Smooth muscle cell (in vitro differentiated cells): Measurements from ENCODE around the gene GIPR. TPM values are rescaled to one million over a fixed set of nuclear protein-coding genes. Genes with fewer than 3 reads are reported as not detected.
A peak's percentile ranks its signal among the peaks of the same experiment; 100 is the strongest.

ENCODE experiments used
- DNase-seq: peaks from one replicate; lab custom pipeline; 2025; ENCODE audit not compliant: unreplicated experiment; lab: John Stamatoyannopoulos, UW
- H2AFZ ChIP-seq: fragments of 200-600 bp; sonication (generic); 2 replicates; pipeline ENCODE4 v1.6.0; 2016; ENCODE audit warnings: antibody characterized with exemption, low read depth, mild to moderate bottlenecking
- H3F3A ChIP-seq: fragments of 200-600 bp; sonication (generic); 2 replicates; pipeline ENCODE4 v1.6.0; 2017; ENCODE audit warnings: antibody characterized with exemption, low read depth
- H3K27ac ChIP-seq: fragments of 200-600 bp; sonication (generic); 2 replicates; pipeline ENCODE4 v1.5.1; 2016; ENCODE audit warnings: low read depth, mild to moderate bottlenecking
- H3K27me3 ChIP-seq: fragments of 200-600 bp; sonication (generic); 2 replicates; pipeline ENCODE4 v1.6.1; 2016; ENCODE audit warnings: low read depth, mild to moderate bottlenecking
- H3K36me3 ChIP-seq: fragments of 200-600 bp; sonication (generic); 2 replicates; pipeline ENCODE4 v1.5.1; 2016; ENCODE audit warnings: low read depth
- H3K4me1 ChIP-seq: fragments of 200-600 bp; sonication (generic); 2 replicates; pipeline ENCODE4 v1.5.1; 2016; ENCODE audit warnings: low read depth
- H3K4me2 ChIP-seq: fragments of 200-600 bp; sonication (generic); 2 replicates; pipeline ENCODE4 v1.6.0; 2016; ENCODE audit warnings: mild to moderate bottlenecking
- H3K4me3 ChIP-seq: fragments of 200-600 bp; sonication (generic); 2 replicates; pipeline ENCODE4 v1.5.1; 2016; ENCODE audit warnings: mild to moderate bottlenecking
- H3K79me2 ChIP-seq: fragments of 200-600 bp; sonication (generic); 2 replicates; pipeline ENCODE4 v1.6.0; 2016; ENCODE audit warnings: low read depth, mild to moderate bottlenecking
- H3K9ac ChIP-seq: fragments of 200-600 bp; sonication (generic); 2 replicates; pipeline ENCODE4 v1.6.0; 2016; ENCODE audit warnings: low read depth
- H3K9me3 ChIP-seq: fragments of 200-600 bp; sonication (generic); replicated peaks from 2 replicates; pipeline ENCODE4 v1.5.1; 2016; ENCODE audit warnings: low read depth
- H4K20me1 ChIP-seq: fragments of 200-600 bp; sonication (generic); 2 replicates; pipeline ENCODE4 v1.6.0; 2016; ENCODE audit warnings: low read depth
- WGBS: methylation state at CpG from one replicate; pipeline ENCODE4 v1.1.7; 2016; ENCODE audit warnings: low lambda C conversion rate; 5-methylcytosine and 5-hydroxymethylcytosine counted together
- polyA plus RNA-seq: library from polyadenylated mRNA; unstranded; fragments of >200 nt; fragmentation: Nextera tagmentation; extraction: Ambion mirVana; gene quantifications from 2 replicates; pipeline ENCODE4 v1.2.1, GENCODE V29; 2016
- total RNA-seq: library from RNA; depleted of rRNA; stranded (reverse); fragments of >200 nt; gene quantifications from 2 replicates; pipeline ENCODE4 v1.2.3, GENCODE V29; 2014
- TF ChIP-seq, protein P1 (sequence below): fragments of 200-600 bp; sonication (generic); IDR thresholded peaks from 2 replicates; pipeline ENCODE4 v1.5.1; 2017; ENCODE audit warnings: borderline replicate concordance, mild to moderate bottlenecking, antibody characterized with exemption; ENCODE audit not compliant: insufficient read depth, poor library complexity, severe bottlenecking

The GIPR gene
- total and polyA plus RNA-seq, 2 experiments from 2014 or later: 0.99 to 2.4 TPM

DNA sequence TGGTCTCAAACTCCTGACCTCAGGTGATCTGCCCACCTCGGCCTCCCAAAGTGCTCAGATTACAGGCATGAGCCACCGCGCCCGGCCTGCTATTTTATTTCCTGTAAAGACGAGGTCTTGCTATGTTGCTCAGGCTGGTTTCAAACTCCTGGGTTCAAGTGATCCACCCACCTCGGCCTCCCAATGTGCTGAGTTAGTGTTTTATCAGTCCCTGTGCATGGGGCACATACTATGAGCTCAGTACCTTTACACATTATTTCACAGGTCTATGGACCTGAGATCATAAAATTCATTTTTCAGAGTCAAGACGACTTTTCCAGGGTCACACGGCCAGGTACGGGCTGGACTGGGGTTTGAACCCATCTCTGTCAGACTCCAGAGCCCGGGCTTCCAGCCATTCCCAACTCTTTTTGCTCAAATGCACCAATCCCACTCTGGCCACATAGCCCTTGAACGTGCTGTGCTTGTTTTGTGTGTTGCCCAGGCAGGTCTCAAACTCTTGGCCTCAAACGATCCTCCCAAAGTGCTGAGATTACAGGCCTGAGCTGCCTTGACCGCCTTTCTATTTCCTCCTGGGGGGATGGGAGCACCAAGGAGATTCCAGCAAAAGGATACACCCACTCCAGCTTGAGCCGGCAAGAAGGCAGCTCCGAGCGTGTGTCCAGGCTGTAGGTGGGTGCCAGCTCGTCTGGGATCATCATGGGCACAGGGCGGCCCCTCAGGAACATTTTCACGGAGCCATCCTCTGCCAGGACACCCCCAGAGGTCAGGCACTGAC is 29.9 kb upstream of the GIPR start:
- peak overlapping the region; percentile 73 for H3K4me3 ChIP-seq
- TF ChIP-seq, protein P1, sequence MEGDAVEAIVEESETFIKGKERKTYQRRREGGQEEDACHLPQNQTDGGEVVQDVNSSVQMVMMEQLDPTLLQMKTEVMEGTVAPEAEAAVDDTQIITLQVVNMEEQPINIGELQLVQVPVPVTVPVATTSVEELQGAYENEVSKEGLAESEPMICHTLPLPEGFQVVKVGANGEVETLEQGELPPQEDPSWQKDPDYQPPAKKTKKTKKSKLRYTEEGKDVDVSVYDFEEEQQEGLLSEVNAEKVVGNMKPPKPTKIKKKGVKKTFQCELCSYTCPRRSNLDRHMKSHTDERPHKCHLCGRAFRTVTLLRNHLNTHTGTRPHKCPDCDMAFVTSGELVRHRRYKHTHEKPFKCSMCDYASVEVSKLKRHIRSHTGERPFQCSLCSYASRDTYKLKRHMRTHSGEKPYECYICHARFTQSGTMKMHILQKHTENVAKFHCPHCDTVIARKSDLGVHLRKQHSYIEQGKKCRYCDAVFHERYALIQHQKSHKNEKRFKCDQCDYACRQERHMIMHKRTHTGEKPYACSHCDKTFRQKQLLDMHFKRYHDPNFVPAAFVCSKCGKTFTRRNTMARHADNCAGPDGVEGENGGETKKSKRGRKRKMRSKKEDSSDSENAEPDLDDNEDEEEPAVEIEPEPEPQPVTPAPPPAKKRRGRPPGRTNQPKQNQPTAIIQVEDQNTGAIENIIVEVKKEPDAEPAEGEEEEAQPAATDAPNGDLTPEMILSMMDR: no peak
- H3K9me3 ChIP-seq: no peaks in the 10 kb centered on the region
- H4K20me1 ChIP-seq: no peaks in the 10 kb centered on the region
- peaks cover 32% of the 10 kb centered on the region for H3F3A ChIP-seq
- H3K36me3 ChIP-seq: no peaks in the 10 kb centered on the region
- peak overlapping the region; percentile 32 for H3K9ac ChIP-seq
- peak overlapping the region; percentile 89 for H2AFZ ChIP-seq
- WGBS: 46% methylated on average over 19 of the region's 19 CpGs
- peaks cover 12% of the 10 kb centered on the region for H3K4me1 ChIP-seq
- no peak for DNase-seq
- H3K79me2 ChIP-seq: peaks cover 3% of the 10 kb centered on the region
- H3K27ac ChIP-seq: peak overlapping the region; percentile 16
- no peaks in the 10 kb centered on the region for H3K27me3 ChIP-seq
- H3K4me2 ChIP-seq: peak overlapping the region; percentile 95

DNA sequence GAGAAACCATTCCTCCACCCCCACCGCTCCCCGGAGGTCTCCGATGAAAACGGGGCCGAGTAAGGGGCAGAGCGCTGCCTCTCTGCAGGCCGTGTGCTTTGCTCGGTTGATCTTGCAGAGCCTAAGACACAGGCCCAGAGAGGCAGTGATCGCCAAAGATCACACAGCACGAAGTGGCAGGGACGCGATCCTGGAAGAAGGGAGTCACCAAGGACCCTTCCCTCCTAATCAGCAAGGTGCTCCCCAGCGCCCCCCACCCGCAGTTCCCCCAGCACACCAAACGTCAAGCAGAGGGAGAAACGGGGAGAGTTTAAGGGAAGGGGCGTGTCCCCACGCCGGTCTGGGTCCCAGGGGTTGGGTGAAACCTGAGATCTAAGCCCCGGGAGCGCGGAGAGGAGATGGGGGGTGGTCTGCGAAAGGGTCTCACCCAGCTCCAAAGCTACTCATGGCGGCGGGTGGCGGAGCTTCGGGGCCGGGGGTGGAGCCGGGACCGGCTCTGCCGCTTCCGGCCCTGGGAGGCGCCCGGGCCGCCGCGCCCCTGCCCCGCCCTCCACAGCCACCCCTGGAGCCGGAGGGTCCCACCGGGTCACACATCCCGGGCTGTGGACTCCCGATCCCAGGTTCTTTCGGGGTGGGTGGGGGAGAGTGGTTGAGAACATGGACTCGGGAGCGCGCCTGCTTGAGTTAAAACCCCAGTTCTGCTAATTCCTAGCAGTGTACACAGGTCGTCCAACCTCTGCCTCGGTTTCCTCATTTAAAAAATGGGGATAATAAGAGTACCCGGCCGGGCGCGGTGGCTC is 28.9 kb upstream of the GIPR start, which contains the start of gene EML2:
TSS of gene EML2 (minus strand) at position 468 of the 800 bp plus-strand sequence. CDS start at position 447, 21 bp downstream.
- peak within 1 kb of the TSS; percentile 16 for H3K27ac ChIP-seq

DNA sequence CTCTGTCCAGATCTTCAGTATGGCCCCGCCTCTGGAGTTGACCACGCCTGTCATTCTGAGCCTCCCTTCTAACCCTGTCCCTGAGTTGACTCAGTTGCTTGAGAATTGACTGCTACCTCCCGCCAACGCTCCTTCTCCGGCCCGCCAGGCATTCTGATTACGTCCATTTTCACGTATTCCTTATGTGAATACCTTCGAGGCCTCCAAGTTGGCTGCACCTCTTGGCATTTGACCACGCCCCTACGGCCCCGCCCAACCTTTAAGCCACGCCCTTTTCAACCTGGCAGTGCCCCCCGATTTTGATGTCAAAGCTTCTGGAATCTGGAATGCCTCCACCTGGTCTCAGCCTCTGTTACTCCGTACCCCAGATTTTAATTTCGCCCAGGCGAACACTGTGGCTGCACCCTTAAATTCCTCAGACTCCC is 27.2 kb upstream of the GIPR start:
- H3K79me2 ChIP-seq: peaks cover 3% of the 10 kb centered on the region
- peak overlapping the region; percentile 85 for H3K4me2 ChIP-seq
- no peak overlapping the region for H2AFZ ChIP-seq
- 49% methylated on average over 17 of the region's 17 CpGs for WGBS
- TF ChIP-seq, protein P1: no peak
- no peaks in the 10 kb centered on the region for H3K9me3 ChIP-seq
- H3K27me3 ChIP-seq: no peaks in the 10 kb centered on the region
- H4K20me1 ChIP-seq: no peaks in the 10 kb centered on the region
- H3K9ac ChIP-seq: no peak overlapping the region
- H3K27ac ChIP-seq: peak overlapping the region; percentile 66
- peak overlapping the region; percentile 41 for H3K4me3 ChIP-seq
- DNase-seq: no peak
- H3F3A ChIP-seq: peaks cover 47% of the 10 kb centered on the region
- H3K36me3 ChIP-seq: no peaks in the 10 kb centered on the region
- peaks cover 17% of the 10 kb centered on the region for H3K4me1 ChIP-seq

More for the DNA sequence above, 28.9 kb upstream of the GIPR start, which contains the start of gene EML2:
- Histone ChIP-seq H2AFZ (peak within 1 kb of the TSS; percentile 89), H3K4me3 (peak within 1 kb of the TSS; percentile 73), H3K36me3 (no peaks in the 10 kb centered on the region), H3K79me2 (peaks cover 3% of the 10 kb centered on the region), H3K9me3 (no peaks in the 10 kb centered on the region), H3K4me2 (peak within 1 kb of the TSS; percentile 95), H4K20me1 (no peaks in the 10 kb centered on the region), H3K27me3 (no peaks in the 10 kb centered on the region), H3K9ac (peak within 1 kb of the TSS; percentile 32), H3F3A (peaks cover 38% of the 10 kb centered on the region), H3K4me1 (peaks cover 17% of the 10 kb centered on the region)
- TF ChIP-seq, protein P1: peak; percentile 8
- WGBS: 15% methylated on average over 33 of the region's 52 CpGs
- DNase-seq: no peak
